DMS153 (cell line): ENCODE results near the gene CDH4.

Experiments
- DNase-seq: peaks from one replicate; lab custom pipeline; 2025; lab: John Stamatoyannopoulos, UW

Gene CDH4

GRCh38 chr20:61766921-61767610 lies 515.0 kb downstream of the CDH4 start:
- DNase-seq: no peak

DNA sequence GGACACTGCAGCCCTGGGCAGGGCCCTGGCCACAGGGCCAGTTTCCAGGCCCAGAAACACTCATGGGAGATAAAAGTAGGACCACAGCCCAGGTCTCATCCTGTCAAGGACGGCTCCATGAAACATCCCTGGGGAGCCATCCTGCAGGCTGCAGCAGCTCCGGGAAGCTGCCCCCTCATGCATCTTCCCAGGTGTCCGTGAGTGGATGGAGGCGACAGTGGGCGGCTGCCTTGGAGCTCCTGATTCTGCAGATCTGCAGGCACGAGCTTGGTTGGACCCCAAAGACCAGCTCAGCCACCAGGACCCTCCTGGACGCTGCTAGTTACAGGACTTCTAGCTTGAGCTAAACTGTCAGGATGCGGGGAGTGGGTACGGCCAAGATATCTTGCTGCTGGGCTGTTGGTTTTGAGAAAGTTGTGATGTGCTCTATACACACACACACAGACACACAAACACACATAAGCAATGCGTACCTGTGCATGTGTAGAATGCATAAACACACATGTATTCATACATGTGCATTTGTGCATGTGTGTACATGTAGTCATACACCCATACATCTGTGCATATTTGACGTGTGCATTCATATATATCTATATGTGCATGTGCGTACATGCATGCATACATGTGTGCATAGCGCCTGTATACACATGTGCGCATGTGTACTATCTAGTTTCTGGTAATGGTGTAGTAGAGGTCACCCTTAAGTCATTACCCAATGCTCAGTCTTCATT lies 515.9 kb downstream of the CDH4 start:
- no peak for DNase-seq

DNA sequence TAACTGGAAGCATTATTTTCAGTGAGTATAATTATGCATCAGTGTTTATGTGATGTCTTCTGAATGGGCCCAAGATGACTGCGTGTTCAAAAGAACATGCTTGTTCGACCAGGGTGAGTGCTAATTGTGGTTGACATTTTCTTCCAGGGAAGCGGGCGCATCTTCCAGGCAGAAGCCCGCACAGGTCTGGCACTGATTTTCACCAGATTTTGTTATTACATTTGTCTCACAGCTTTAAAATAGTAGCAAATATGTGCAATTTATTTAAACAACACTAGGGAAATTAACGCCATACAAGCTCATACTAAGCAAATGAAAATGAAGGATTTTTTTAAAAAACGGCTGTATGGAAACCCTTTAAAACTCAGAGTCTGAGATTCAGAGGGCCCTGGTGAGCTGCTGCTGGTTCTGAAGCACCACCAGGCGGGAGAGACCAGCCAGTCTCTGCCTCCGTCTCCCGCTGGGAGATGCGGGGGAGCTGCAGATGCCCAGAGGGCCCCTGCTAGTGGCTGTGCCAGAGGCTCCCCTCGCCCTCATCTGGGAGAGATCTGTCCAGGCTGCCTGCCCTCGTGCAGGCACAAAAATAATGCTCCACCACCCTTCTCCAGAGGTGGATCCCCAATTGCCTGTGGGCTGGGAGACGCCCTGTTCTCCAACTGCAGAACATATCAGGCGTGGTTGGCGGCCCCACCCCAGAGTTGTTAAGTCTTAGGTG lies 516.7 kb downstream of the CDH4 start:
- DNase-seq: no peak

- DNase-seq: no peak
Measured at GRCh38 chr20:61769286-61769832, 517.3 kb downstream of the CDH4 start.

- no peak for DNase-seq
Measured at GRCh38 chr20:61770113-61770585, 518.1 kb downstream of the CDH4 start.

DNA sequence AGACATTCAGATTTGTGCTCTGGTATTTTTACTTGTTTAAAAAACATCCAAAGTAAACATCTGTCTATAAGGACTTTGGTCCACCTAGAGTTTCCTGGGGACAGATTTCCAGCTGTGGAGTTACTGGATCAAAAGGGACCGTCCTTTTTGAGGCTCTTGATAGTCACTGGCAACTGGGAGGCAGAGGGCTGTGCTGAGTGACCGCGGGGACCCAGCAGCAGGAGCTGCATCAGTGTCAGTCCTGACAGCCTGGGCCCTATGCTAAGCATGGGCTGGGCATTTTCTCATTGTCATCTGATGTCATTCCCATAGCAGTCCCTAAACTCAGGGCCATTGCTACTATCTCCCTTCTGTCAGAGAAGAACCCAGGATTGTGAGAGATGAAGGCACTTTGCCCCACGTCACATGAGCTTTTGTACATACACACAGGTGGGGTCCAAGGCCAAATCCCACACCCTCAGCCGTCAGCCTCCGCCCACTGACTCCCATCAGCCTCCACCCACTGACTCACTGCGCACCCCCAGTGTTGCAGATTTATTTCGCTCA lies 519.8 kb downstream of the CDH4 start:
- DNase-seq: no peak

DNA sequence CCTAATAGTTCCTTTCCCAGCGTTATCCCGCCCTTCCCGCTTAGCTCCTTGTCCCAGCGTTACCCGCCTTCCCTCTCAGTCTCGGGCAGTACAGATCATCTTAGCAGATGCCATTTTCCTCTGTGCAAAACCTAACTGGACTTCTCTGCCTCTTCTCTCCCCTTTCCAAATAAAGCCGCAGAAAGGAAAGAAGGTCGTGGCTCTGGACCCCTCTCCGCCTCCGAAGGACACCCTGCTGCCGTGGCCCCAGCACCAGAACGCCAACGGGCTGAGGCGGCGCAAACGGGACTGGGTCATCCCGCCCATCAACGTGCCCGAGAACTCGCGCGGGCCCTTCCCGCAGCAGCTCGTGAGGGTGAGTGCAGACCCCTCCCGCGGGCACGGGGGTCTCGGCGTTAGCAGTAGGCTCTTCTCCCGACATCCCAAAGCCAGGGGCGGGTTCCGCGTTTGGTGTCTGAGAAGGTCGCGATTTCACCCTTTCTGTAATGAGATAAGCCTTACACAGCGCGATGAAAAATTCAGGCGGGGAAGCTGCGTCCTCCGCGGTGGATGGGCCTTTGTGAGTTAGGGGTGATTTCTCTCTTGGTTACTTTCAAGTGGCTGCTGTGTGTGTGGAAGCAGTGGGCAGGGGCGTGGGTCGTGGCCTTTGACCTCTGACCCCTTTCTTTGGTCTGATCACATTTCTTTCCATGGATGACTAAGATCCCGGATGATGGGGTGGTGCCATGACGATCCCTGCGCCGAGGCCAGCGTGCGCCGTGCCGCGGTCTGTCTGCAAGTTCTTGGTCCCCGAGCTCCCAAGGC lies 521.0 kb downstream of the CDH4 start:
- no peak for DNase-seq

DNA sequence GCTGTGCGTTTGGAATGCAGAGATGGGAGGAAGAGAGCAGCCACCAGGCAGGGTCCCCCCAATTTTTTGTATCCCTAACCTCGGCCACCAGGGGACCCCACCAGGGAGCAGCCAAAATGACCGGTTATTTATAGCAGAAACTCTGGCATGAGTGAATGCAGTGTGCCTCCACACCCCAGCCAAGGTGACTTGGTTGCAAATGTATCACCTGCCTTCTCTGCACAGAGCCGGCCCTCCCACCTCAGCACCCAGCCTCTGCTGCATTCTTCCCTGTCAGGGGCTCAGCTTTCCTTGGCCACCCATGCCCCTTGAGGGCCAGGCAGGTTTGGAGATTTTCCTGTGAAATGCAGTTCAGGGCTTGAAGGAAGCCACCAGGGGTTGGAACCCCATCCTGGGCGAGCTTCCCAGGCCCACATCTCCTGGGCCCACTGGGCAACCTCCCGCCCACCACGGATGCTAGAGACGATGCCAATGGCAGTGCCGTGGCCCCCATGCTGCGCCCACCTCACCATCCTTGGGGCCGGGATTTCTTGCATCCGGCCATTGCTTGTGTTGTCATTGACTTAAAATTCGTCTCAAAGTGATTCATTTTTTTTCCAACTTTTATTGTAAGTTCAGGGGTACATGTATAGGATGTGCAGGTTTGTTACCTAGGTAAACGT lies 522.0 kb downstream of the CDH4 start:
- DNase-seq: no peak

- no peak for DNase-seq
Measured at GRCh38 chr20:61775423-61775822, 523.4 kb downstream of the CDH4 start.

DNA sequence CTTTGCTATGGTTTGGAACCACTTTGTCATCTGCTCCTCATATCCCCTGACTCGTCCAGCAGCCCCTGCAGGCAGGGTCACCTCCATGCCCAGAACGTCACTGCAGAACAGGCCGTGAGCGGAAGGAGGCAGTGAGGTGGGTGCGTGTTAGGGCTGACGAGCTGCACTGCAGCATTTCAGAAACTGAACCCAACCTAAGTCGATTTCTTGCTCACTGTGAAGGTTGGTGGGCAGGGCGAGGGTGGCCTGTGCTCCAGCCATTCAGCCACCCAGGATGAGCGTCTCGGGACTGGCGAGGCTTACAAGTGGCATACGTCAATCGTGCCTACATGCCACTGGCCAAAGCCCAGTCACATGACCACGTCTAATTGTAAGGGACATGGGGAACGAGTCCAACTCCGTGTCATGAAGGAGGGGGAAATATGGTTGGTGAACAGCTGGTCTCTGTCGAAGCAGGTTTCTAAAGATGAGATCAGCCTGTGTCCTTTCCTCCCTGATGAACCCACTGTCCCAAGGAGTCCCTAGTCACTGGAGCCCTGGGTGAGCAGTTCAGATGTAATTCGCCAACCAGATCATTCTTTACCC lies 524.5 kb downstream of the CDH4 start:
- DNase-seq: no peak

DNA sequence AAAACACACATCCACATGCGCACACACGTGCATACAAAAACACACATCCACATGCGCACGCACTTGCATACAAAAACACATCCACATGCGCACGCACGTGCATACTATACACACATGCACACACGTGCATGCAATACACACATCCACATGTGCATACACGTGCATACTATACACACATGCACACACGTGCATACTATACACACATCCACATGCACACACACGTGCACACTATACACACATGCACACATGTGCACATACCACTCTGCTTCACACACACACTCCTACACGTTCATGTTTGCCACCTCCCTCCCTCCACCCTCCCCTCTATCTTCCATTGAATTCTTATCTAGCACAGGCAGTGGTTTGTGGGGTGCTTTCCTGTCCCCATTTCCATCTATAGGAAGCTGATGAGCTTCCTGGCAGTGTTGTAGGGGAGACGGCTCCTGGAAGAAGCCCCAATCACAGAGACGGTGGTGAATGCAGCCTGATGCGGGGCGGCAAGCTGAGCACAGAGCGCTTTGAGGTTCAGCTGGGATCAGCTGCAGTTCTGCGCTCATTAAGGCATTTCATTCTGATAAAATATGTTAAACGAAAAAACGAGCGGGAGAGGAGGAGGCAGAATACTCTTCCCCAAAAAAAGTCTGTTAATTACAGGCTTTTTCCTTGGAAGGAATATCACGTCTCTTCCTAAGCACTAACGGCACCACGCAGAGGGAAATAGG lies 525.9 kb downstream of the CDH4 start:
- DNase-seq: no peak

DNA sequence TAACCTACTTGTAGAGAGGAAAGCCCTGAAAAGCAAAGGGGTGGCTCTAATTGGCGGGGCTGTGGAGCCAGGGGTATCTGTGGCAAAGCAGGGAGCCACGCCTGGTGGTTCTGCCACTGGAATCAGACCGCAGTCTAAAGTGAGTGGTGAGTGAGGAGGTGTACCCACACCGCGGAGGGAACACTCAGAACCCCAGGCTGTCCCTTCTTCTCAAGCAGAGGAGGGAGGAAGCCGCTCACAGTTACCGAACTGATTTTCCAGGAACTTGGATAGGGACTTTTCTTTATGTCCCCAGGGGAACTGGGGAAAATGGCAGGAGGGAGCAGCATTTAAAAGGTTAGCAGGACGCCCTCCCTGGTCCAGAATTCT lies 526.4 kb downstream of the CDH4 start:
- DNase-seq: no peak

DNA sequence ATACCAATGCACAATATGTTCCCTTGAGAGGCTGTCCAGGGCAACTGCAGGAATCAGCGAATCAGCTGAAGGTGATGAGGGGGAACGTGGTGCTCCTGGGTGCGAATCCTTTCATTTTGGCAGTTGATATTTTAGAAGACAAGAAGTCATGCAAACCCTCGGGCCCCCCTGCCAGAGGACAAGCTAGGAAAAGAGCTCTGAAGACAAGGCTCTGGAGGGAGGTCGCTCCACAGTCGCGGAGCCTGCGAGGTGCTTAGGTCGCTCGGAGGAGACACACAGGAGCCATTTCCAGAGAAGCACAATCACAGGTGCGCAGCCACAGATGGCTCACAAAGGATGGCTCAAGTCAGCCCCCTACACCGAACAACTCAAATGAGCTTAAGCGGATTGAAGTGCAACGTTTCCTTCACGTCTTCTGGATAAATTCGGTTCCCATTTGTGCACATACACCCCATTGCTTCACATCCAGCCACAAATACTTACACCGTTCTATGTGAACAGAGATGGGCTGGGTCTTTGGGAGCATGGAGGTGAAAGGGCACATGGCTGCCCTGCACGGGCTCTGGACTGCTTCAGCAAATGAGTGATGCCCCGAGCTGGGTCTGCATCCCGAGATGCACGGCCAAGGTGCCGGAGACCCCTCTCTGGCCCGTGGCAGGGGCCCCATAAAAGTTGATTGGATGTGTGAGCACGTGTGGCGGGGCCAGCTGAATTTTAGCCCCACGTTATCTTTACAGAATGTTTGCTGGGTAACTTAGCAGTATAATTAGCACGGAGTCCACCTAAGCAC lies 527.3 kb downstream of the CDH4 start:
- DNase-seq: no peak

- DNase-seq: no peak
Measured at GRCh38 chr20:61780066-61780465, 528.0 kb downstream of the CDH4 start.

DNA sequence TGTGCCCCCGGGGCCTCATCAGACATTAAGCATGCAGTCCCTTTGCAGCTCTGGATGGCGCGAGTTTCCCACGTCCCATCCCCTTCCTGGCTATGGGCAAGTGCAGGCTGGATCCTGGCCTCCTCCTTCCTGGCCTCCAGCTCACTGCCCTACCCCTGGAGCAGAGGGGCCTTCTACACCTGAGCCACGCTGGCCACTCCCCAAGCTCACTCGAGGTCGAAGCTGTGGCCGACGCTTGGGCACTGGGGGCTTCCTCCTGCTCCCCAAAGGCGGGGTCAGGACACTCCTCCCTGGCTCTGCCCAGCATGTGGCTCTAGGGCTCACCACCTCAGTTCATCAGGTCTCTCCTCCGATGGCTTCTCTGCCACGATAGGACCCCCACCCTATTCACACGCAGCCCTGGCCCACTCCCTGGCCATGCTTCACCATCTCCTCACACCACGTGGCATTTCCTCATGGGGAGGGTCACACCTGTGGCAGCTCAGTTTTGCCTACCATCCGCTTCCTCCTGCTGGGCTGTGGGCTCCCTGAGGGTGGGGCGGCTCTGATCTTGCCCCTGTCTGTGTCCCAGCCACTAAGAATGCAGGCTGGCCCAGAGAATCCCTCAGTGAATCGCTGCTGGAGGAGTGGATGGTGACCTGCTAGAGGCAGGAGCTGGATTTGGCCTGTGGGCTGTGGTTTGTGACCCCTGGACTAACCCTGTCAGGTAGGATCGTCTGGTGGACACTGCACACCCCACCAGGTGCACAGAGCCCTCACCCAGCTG lies 532.9 kb downstream of the CDH4 start:
- DNase-seq: no peak

DNA sequence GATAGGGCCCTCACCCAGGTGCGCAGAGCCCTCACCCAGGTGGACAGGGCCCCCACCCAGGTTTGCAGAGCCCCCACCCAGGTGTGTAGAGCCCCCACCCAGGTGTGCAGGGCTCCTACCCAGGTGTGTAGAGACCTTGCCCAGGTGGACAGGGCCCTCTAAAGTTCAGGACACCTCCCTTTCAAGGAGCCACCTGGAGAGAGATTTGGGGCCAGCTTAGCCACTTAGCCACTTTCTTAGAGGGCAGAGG lies 533.4 kb downstream of the CDH4 start:
- DNase-seq: no peak

DNA sequence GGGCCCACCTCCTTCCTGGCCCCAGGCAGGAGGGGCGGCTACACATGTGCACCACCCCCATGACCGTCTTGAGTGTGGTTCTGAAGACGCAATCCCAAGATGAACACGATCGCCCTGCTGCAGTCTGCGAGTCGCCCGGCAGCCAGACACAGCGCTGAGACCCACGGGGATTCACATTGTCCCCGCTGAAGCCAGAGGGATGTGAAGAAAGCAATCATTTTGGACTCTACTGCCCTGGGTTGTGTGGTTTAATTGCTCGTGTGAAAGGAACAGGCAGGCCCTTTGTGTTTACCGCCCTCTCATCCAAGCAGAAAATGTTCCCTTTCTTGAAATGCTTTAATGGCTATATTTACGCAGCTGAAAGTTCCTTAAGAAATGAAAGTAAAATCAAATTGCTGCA lies 534.2 kb downstream of the CDH4 start:
- DNase-seq: no peak

DNA sequence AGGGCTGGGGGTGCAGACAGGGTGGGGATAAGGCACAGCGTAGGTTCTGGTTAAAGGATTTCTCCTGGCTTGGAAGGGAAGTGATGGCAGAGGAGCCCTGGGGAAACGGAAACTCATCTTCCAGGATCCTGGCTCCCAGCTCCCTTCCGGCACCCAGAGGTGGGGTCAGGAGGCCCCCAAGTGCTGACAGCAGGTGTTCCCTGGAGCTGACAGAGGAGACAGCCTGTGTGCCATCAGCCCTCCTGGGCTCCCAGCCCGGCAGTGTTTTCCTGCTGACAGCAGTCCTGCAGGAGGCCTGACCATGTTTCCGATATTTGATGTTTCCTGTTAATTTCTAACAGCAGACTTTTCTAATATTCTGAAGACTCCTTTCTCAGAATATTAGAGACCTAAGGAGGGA lies 536.3 kb downstream of the CDH4 start:
- no peak for DNase-seq

GRCh38 chr20:61789329-61789728 lies 537.3 kb downstream of the CDH4 start:
- DNase-seq: no peak
